Mesenchymal stem cell (in vitro differentiated cells and primary cell): Measurements from ENCODE around the gene MAJIN.
"Not testable (repeated sequence)": the region's sequence is repeated elsewhere in the genome, so short reads cannot be mapped to it uniquely, and the experiment has no call there.

ENCODE experiments used
- DNase-seq: peaks from one replicate; pipeline ENCODE4 v3.0.0-alpha.2; 2013
- H2AFZ ChIP-seq: one replicate; pipeline ENCODE4 v1.6.1; 2013; ENCODE audit warnings: low read depth, mild to moderate bottlenecking, control low read depth, inconsistent platforms, low read length, moderate library complexity
- H2AK5ac ChIP-seq: 2 replicates; pipeline ENCODE4 v1.6.1; 2013; ENCODE audit warnings: low read length, moderate library complexity, mild to moderate bottlenecking, inconsistent platforms; ENCODE audit not compliant: severe bottlenecking
- H2BK120ac ChIP-seq: one replicate; pipeline ENCODE4 v1.6.1; 2013; ENCODE audit warnings: low read depth, mild to moderate bottlenecking, inconsistent platforms, low read length, moderate library complexity
- H2BK12ac ChIP-seq, 2 experiments: one replicate each; pipeline ENCODE4 v1.6.1; 2013; ENCODE audit warnings: inconsistent platforms in 2 of 2, low read length in 2 of 2, mild to moderate bottlenecking in 2 of 2, moderate library complexity in 2 of 2, control low read depth in 1 of 2
- H2BK15ac ChIP-seq: one replicate; pipeline ENCODE4 v1.6.1; 2013; ENCODE audit warnings: mild to moderate bottlenecking, low read depth, inconsistent platforms; ENCODE audit not compliant: poor library complexity, severe bottlenecking
- H2BK5ac ChIP-seq: 2 replicates; pipeline ENCODE4 v1.6.1; 2013; ENCODE audit warnings: low read depth, mild to moderate bottlenecking, low read length, control low read depth, inconsistent platforms; ENCODE audit not compliant: poor library complexity, severe bottlenecking
- H3K14ac ChIP-seq, 2 experiments: one replicate each; pipeline ENCODE4 v1.6.1; 2013; ENCODE audit warnings: inconsistent platforms in 2 of 2, low read length in 2 of 2, control low read depth in 1 of 2, mild to moderate bottlenecking in 1 of 2, moderate library complexity in 1 of 2
- H3K18ac ChIP-seq, 2 experiments: one replicate each; pipeline ENCODE4 v1.6.1; 2013; ENCODE audit warnings: inconsistent platforms in 2 of 2, low read length in 2 of 2, control low read depth in 1 of 2, low read depth in 1 of 2, mild to moderate bottlenecking in 1 of 2
- H3K23ac ChIP-seq, 2 experiments: one replicate each; pipeline ENCODE4 v1.6.1; 2013; ENCODE audit warnings: inconsistent platforms in 2 of 2, low read length in 2 of 2, mild to moderate bottlenecking in 2 of 2, moderate library complexity in 2 of 2, control low read depth in 1 of 2
- H3K27ac ChIP-seq: 2 replicates; pipeline ENCODE4 v1.5.1; 2013; ENCODE audit warnings: mild to moderate bottlenecking, moderate library complexity, low read length, control low read depth, inconsistent platforms; ENCODE audit not compliant: poor library complexity, severe bottlenecking
- H3K27me3 ChIP-seq, 2 experiments: 2 replicates each; pipeline versions ENCODE4 v1.6.1 to v1.7.0; 2013; ENCODE audit warnings: low read length in 2 of 2, mild to moderate bottlenecking in 2 of 2, moderate library complexity in 2 of 2, control low read depth in 1 of 2, inconsistent platforms in 1 of 2; ENCODE audit not compliant: control insufficient read depth in 1 of 2, insufficient read depth in 1 of 2
- H3K36me3 ChIP-seq, 2 experiments: 2 replicates each; pipeline versions ENCODE4 v1.6.1 to v1.7.0; 2013; ENCODE audit warnings: low read length in 2 of 2, control low read depth in 1 of 2, inconsistent platforms in 1 of 2, low read depth in 1 of 2, mild to moderate bottlenecking in 1 of 2; ENCODE audit not compliant: insufficient read depth in 2 of 2, control insufficient read depth in 1 of 2
- H3K4ac ChIP-seq, 2 experiments: one replicate each; pipeline ENCODE4 v1.6.1; 2013; ENCODE audit warnings: inconsistent platforms in 2 of 2, low read length in 2 of 2, mild to moderate bottlenecking in 2 of 2, moderate library complexity in 2 of 2, control low read depth in 1 of 2, low read depth in 1 of 2
- H3K4me1 ChIP-seq: 2 replicates; pipeline ENCODE4 v1.6.1; 2013; ENCODE audit warnings: low read depth, low read length, control low read depth; ENCODE audit not compliant: control insufficient read depth, insufficient read depth
- H3K4me2 ChIP-seq: 2 replicates; pipeline ENCODE4 v1.6.1; 2013; ENCODE audit warnings: low read length, mild to moderate bottlenecking, inconsistent platforms; ENCODE audit not compliant: poor library complexity, severe bottlenecking
- H3K4me3 ChIP-seq, 2 experiments: 2 replicates each; pipeline versions ENCODE4 v1.5.1 to v1.7.0; 2013; ENCODE audit warnings: low read length in 2 of 2, mild to moderate bottlenecking in 2 of 2, control low read depth in 1 of 2, low read depth in 1 of 2; ENCODE audit not compliant: insufficient read depth in 1 of 2
- H3K79me1 ChIP-seq: replicated peaks from 2 replicates; pipeline ENCODE4 v1.6.1; 2013; ENCODE audit warnings: mild to moderate bottlenecking, control low read depth, low read length, inconsistent platforms; ENCODE audit not compliant: poor library complexity, severe bottlenecking
- H3K9ac ChIP-seq: 2 replicates; pipeline ENCODE4 v1.7.0; 2013; ENCODE audit warnings: mild to moderate bottlenecking, low read length, moderate library complexity
- H3K9me3 ChIP-seq: 2 replicates; pipeline ENCODE4 v1.7.0; 2013; ENCODE audit warnings: mild to moderate bottlenecking, low read length; ENCODE audit not compliant: control insufficient read depth
- H4K8ac ChIP-seq: one replicate; pipeline ENCODE4 v1.6.1; 2013; ENCODE audit warnings: inconsistent platforms, mild to moderate bottlenecking, low read length, moderate library complexity
- H4K91ac ChIP-seq: one replicate; pipeline ENCODE4 v1.6.1; 2013; ENCODE audit warnings: mild to moderate bottlenecking, low read length, inconsistent platforms
- WGBS: methylation state at CpG from one replicate; pipeline ENCODE4 v1.1.7; 2013; ENCODE audit warnings: mixed read lengths; 5-methylcytosine and 5-hydroxymethylcytosine counted together

Gene MAJIN

GRCh38 chr11:65013130-65013887, 41.4 kb upstream of the MAJIN start:
- H3K18ac ChIP-seq = peak overlapping the region; percentile 94 to 98
- peak overlapping the region; percentile 92 for H4K91ac ChIP-seq
- peak; percentile 91 for DNase-seq
- H2BK15ac ChIP-seq = peak overlapping the region; percentile 80
- H3K4ac ChIP-seq = peak overlapping the region; percentile 94 to 96
- H3K27me3 ChIP-seq = no peaks in the 10 kb centered on the region
- peak overlapping the region; percentile 99 for H3K27ac ChIP-seq
- 19% methylated on average over 22 of the region's 22 CpGs for WGBS
- no peak overlapping the region for H2AK5ac ChIP-seq
- H3K9me3 ChIP-seq = no peaks in the 10 kb centered on the region
- peak overlapping the region; percentile 97 for H2AFZ ChIP-seq
- H3K79me1 ChIP-seq = peaks cover 15% of the 10 kb centered on the region
- peak overlapping the region; percentile 95 for H3K4me2 ChIP-seq
- H3K4me3 ChIP-seq = peak overlapping the region; percentile 80 to 85
- H3K4me1 ChIP-seq = peaks cover 12% of the 10 kb centered on the region
- peak overlapping the region in 1 of 2 experiments; percentile 81 for H3K23ac ChIP-seq
- H4K8ac ChIP-seq = peak overlapping the region; percentile 98
- H3K14ac ChIP-seq = peak overlapping the region in 1 of 2 experiments; percentile 95
- peak overlapping the region; percentile 28 to 75 for H2BK12ac ChIP-seq
- H2BK5ac ChIP-seq = peak overlapping the region; percentile 91
- H2BK120ac ChIP-seq = peak overlapping the region; percentile 78
- peak overlapping the region; percentile 96 for H3K9ac ChIP-seq
- H3K36me3 ChIP-seq = peaks cover 6 to 8% of the 10 kb centered on the region in 2 experiments

- no peaks in the 10 kb centered on the region for H3K79me1 ChIP-seq
- no peak overlapping the region for H3K4me2 ChIP-seq
- no peaks in the 10 kb centered on the region for H3K27me3 ChIP-seq
- no peak overlapping the region for H3K4ac ChIP-seq
- H3K23ac ChIP-seq = no peak overlapping the region
- H3K27ac ChIP-seq = no peak overlapping the region
- H3K36me3 ChIP-seq = no peaks in the 10 kb centered on the region
- no peak overlapping the region for H3K9ac ChIP-seq
- no peak overlapping the region for H2BK120ac ChIP-seq
- H3K4me3 ChIP-seq = no peak overlapping the region
- DNase-seq = no peak
- no peaks in the 10 kb centered on the region for H3K9me3 ChIP-seq
- H3K4me1 ChIP-seq = peaks cover 4% of the 10 kb centered on the region
- H3K14ac ChIP-seq = no peak overlapping the region
- no peak overlapping the region for H2AFZ ChIP-seq
- 100% methylated on average over 1 of the region's 2 CpGs for WGBS
- H3K18ac ChIP-seq = no peak overlapping the region
- H2BK5ac ChIP-seq = no peak overlapping the region
- no peak overlapping the region for H4K8ac ChIP-seq
- H2BK15ac ChIP-seq = no peak overlapping the region
- H2BK12ac ChIP-seq = no peak overlapping the region
- no peak overlapping the region for H4K91ac ChIP-seq
- no peak overlapping the region for H2AK5ac ChIP-seq
These were observed 37.0 kb upstream of the MAJIN start for GRCh38 chr11:65008873-65009272.

- H3K18ac ChIP-seq = no peak overlapping the region
- H3K4me1 ChIP-seq = peaks cover 3% of the 10 kb centered on the region
- peak overlapping the region; percentile 57 for H3K9ac ChIP-seq
- no peak for DNase-seq
- H2BK15ac ChIP-seq = no peak overlapping the region
- no peaks in the 10 kb centered on the region for H3K9me3 ChIP-seq
- no peak overlapping the region for H3K27ac ChIP-seq
- no peak overlapping the region for H2BK120ac ChIP-seq
- no peak overlapping the region for H3K4ac ChIP-seq
- H3K14ac ChIP-seq = no peak overlapping the region
- no peaks in the 10 kb centered on the region for H3K79me1 ChIP-seq
- peak overlapping the region; percentile 8 for H2AK5ac ChIP-seq
- no peaks in the 10 kb centered on the region for H3K36me3 ChIP-seq
- 76% methylated on average over 6 of the region's 7 CpGs for WGBS
- H4K91ac ChIP-seq = peak overlapping the region; percentile 53
- H3K4me3 ChIP-seq = no peak overlapping the region
- H2BK5ac ChIP-seq = no peak overlapping the region
- peak overlapping the region in 1 of 2 experiments; percentile 46 for H2BK12ac ChIP-seq
- no peak overlapping the region for H2AFZ ChIP-seq
- H3K27me3 ChIP-seq = no peaks in the 10 kb centered on the region
- no peak overlapping the region for H3K4me2 ChIP-seq
- peak overlapping the region; percentile 33 for H4K8ac ChIP-seq
- no peak overlapping the region for H3K23ac ChIP-seq
These were observed 36.1 kb upstream of the MAJIN start for GRCh38 chr11:65008016-65008415.

GRCh38 chr11:65003968-65004367, 32.1 kb upstream of the MAJIN start:
- not testable (repeated sequence) for H3K4me1 ChIP-seq, H3K4ac ChIP-seq, H3K27me3 ChIP-seq, H3K4me2 ChIP-seq, H3K23ac ChIP-seq, H2BK12ac ChIP-seq, H3K9ac ChIP-seq, H4K8ac ChIP-seq, H2BK120ac ChIP-seq, H2AFZ ChIP-seq, H3K9me3 ChIP-seq, H3K14ac ChIP-seq, H3K18ac ChIP-seq, H3K36me3 ChIP-seq, H4K91ac ChIP-seq, H3K4me3 ChIP-seq, H2BK15ac ChIP-seq, H2BK5ac ChIP-seq, H2AK5ac ChIP-seq, H3K27ac ChIP-seq, DNase-seq, H3K79me1 ChIP-seq
- 64% methylated on average over 3 of the region's 3 CpGs for WGBS
